ENCODE results near the gene KNOP1. TPM values are rescaled to one million over a fixed set of nuclear protein-coding genes. Genes with fewer than 3 reads are reported as not detected.

KNOP1 gene
- total RNA-seq, 1 donor from 2014 or later = 20.0 TPM

DNA sequence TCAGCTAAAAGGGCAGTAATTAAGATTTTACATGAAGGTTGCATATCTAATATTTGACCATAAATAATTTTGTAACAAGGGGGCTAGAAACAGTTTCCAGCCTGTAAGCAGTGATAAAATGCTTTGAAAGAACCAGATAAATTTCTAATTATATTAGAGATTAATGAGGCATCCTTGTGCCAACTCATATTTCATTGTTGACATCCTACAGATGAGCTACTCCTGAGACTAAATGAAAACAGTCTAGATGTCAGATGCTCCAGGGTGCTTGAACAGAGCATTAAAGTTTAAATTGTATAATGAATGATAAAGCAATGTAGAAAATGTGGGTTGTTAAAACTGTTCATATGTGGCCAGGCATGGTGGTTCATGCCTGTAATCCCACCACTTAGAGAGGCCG, 23.3 kb upstream of the KNOP1 start:
- H3K9me3 Mint-ChIP-seq (ENCODE audit: low read depth) = no peaks in the 10 kb centered on the region
- no peak overlapping the region for H3K27ac Mint-ChIP-seq (ENCODE audit: unreplicated experiment)
- no peak for TF ChIP-seq CTCF (IDR thresholded peaks at IDR 0.05)
- H3K36me3 Mint-ChIP-seq (ENCODE audit: low read depth) = no peaks in the 10 kb centered on the region
- DNase-seq (ENCODE audit: low spot score) = no peak
- H3K4me1 Mint-ChIP-seq (ENCODE audit: low read depth) = no peaks in the 10 kb centered on the region
- H3K27me3 Mint-ChIP-seq (ENCODE audit: low read depth) = no peaks in the 10 kb centered on the region
- H3K4me3 Mint-ChIP-seq (ENCODE audit: unreplicated experiment) = no peak overlapping the region

- H3K4me1 Mint-ChIP-seq (ENCODE audit: low read depth) = peaks cover 7% of the 10 kb centered on the region
- DNase-seq (ENCODE audit: low spot score) = no peak
- H3K36me3 Mint-ChIP-seq (ENCODE audit: low read depth) = no peaks in the 10 kb centered on the region
- no peaks in the 10 kb centered on the region for H3K27me3 Mint-ChIP-seq (ENCODE audit: low read depth)
- H3K9me3 Mint-ChIP-seq (ENCODE audit: low read depth) = no peaks in the 10 kb centered on the region
- no peak overlapping the region for H3K4me3 Mint-ChIP-seq (ENCODE audit: unreplicated experiment)
- no peak for TF ChIP-seq CTCF (IDR thresholded peaks at IDR 0.05)
- no peak overlapping the region for H3K27ac Mint-ChIP-seq (ENCODE audit: unreplicated experiment)
These were observed 19.4 kb upstream of the KNOP1 start for GRCh38 chr16:19737306-19738038.

DNA sequence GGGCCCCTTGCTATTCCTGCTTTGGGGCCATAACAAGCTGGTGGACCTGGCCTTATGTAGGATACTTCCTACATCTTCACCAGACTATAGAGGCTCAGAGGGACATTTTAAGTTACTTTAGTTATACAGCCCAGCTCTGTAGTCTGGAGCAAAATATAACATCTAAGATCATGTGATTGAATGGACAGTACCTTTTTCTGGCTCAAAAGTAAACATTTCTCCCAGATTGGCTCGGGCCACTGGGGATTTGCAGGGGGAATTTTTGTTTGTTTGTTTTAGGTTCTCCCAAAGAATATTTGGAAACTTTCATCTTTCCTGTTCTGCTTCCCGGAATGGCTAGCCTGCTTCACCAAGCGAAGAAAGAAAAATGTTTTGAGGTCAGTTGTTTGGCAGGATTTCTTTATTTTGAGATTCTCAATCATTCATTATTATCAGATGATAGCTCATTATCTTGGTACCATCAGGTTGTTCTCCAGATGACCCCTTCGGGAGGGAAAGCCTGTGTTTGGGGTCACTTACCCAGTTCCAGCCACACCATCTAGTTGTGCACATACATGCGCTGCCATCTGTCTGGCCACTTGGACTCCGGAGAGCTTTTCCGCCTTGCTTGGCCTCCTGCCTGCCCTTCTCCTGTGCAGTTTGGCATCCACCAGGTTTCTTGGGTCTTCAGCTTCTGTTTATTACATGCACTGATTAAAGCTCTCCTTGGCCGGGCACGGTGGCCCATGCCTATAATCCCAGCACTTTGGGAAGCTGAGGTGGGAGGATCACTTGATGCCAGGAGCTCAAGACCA, 17.2 kb upstream of the KNOP1 start:
- peaks cover 7% of the 10 kb centered on the region for H3K4me1 Mint-ChIP-seq (ENCODE audit: low read depth)
- no peaks in the 10 kb centered on the region for H3K9me3 Mint-ChIP-seq (ENCODE audit: low read depth)
- no peak overlapping the region for H3K4me3 Mint-ChIP-seq (ENCODE audit: unreplicated experiment)
- H3K27me3 Mint-ChIP-seq (ENCODE audit: low read depth) = no peaks in the 10 kb centered on the region
- H3K27ac Mint-ChIP-seq (ENCODE audit: unreplicated experiment) = no peak overlapping the region
- peaks cover 3% of the 10 kb centered on the region for H3K36me3 Mint-ChIP-seq (ENCODE audit: low read depth)
- no peak for TF ChIP-seq CTCF (IDR thresholded peaks at IDR 0.05)
- DNase-seq (ENCODE audit: low spot score) = no peak

- H3K9me3 Mint-ChIP-seq (ENCODE audit: low read depth) = no peaks in the 10 kb centered on the region
- no peak overlapping the region for H3K27ac Mint-ChIP-seq (ENCODE audit: unreplicated experiment)
- H3K4me1 Mint-ChIP-seq (ENCODE audit: low read depth) = peaks cover 7% of the 10 kb centered on the region
- H3K27me3 Mint-ChIP-seq (ENCODE audit: low read depth) = no peaks in the 10 kb centered on the region
- H3K36me3 Mint-ChIP-seq (ENCODE audit: low read depth) = peaks cover 3% of the 10 kb centered on the region
- TF ChIP-seq CTCF (IDR thresholded peaks at IDR 0.05) = no peak
- DNase-seq (ENCODE audit: low spot score) = no peak
- no peak overlapping the region for H3K4me3 Mint-ChIP-seq (ENCODE audit: unreplicated experiment)
These were observed 15.5 kb upstream of the KNOP1 start for GRCh38 chr16:19733551-19733950.

DNA sequence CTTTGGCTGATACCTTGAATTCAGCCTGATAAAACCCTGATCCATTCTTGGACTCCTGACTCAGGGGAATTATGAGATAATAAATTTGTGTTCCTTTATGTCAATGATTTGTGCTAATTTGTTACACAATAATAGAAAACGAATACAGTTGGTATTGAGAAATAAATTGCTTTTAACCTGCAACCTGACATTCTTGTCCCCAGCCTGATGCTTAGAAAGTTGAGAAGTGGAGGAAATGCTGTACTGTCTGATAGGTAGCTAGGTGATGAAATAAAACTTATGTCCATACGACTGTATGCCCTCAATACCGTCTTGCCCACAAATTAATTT, 10.6 kb upstream of the KNOP1 start:
- peaks cover 3% of the 10 kb centered on the region for H3K36me3 Mint-ChIP-seq (ENCODE audit: low read depth)
- no peak for TF ChIP-seq CTCF (IDR thresholded peaks at IDR 0.05)
- H3K4me1 Mint-ChIP-seq (ENCODE audit: low read depth) = no peaks in the 10 kb centered on the region
- no peak overlapping the region for H3K4me3 Mint-ChIP-seq (ENCODE audit: unreplicated experiment)
- no peaks in the 10 kb centered on the region for H3K27me3 Mint-ChIP-seq (ENCODE audit: low read depth)
- H3K9me3 Mint-ChIP-seq (ENCODE audit: low read depth) = no peaks in the 10 kb centered on the region
- H3K27ac Mint-ChIP-seq (ENCODE audit: unreplicated experiment) = no peak overlapping the region
- DNase-seq (ENCODE audit: low spot score) = no peak
